Measurements from ENCODE around the gene TCF12. TPM values are rescaled to one million over a fixed set of nuclear protein-coding genes. Genes with fewer than 3 reads are reported as not detected.

TCF12 gene
- total RNA-seq: 10 to 100 TPM; 71.5 to 77.0 TPM
- 92.2 to 127 reads per million in 2 donors for total RNA-seq

GRCh38 chr15:56918046-56918938, at the start of gene TCF12:
TSS of gene TCF12 (plus strand) at chr15:56918644. CDS start at chr15:56919914, 1,270 bp downstream.
- ATAC-seq (peak; percentile 81), DNase-seq (peak; percentile 83 to 85 (median 83))
- no peaks in the 10 kb centered on the region for H3K27me3 Mint-ChIP-seq
- peaks cover under 1% of the 10 kb centered on the region for H3K36me3 Mint-ChIP-seq (ENCODE audit: low read depth)
- peak within 1 kb of the TSS; percentile 90 for H3K27ac Mint-ChIP-seq
- H3K9me3 ChIP-seq (ENCODE audit: control insufficient read depth, low read length, poor library complexity, severe bottlenecking): no peaks in the 10 kb centered on the region
- peaks cover 20% of the 10 kb centered on the region for H3K4me1 Mint-ChIP-seq
- H3K4me3 Mint-ChIP-seq: peak within 1 kb of the TSS; percentile 96

GRCh38 chr15:56869573-56869972, 48.9 kb upstream of the TCF12 start:
- H3K4me3 Mint-ChIP-seq: no peak overlapping the region
- ATAC-seq (no peak), DNase-seq (no peak)
- H3K36me3 Mint-ChIP-seq (ENCODE audit: low read depth): no peaks in the 10 kb centered on the region
- peaks cover 4% of the 10 kb centered on the region for H3K27me3 Mint-ChIP-seq
- H3K9me3 ChIP-seq (ENCODE audit: control insufficient read depth, low read length, poor library complexity, severe bottlenecking): no peaks in the 10 kb centered on the region
- no peaks in the 10 kb centered on the region for H3K4me1 Mint-ChIP-seq
- no peak overlapping the region for H3K27ac Mint-ChIP-seq

- no peak overlapping the region for H3K27ac Mint-ChIP-seq
- H3K4me1 Mint-ChIP-seq: no peaks in the 10 kb centered on the region
- H3K9me3 ChIP-seq (ENCODE audit: control insufficient read depth, low read length, poor library complexity, severe bottlenecking): no peaks in the 10 kb centered on the region
- peaks cover 2% of the 10 kb centered on the region for H3K36me3 Mint-ChIP-seq (ENCODE audit: low read depth)
- no peak for ATAC-seq
- H3K27me3 Mint-ChIP-seq: peaks cover 4% of the 10 kb centered on the region
- no peak overlapping the region for H3K4me3 Mint-ChIP-seq
- no peak for DNase-seq
Observed at GRCh38 chr15:56871185-56871584, 47.3 kb upstream of the TCF12 start.

- no peaks in the 10 kb centered on the region for H3K9me3 ChIP-seq (ENCODE audit: control insufficient read depth, low read length, poor library complexity, severe bottlenecking)
- Mint-ChIP-seq H3K36me3 (ENCODE audit: low read depth) (peaks cover 2% of the 10 kb centered on the region), H3K27ac (no peak overlapping the region), H3K4me3 (no peak overlapping the region), H3K27me3 (peaks cover 4% of the 10 kb centered on the region), H3K4me1 (no peaks in the 10 kb centered on the region)
- DNase-seq: no peak
- ATAC-seq: no peak
Observed at GRCh38 chr15:56871867-56872266, 46.6 kb upstream of the TCF12 start.

- Mint-ChIP-seq H3K27ac (no peak overlapping the region), H3K4me1 (no peaks in the 10 kb centered on the region), H3K36me3 (ENCODE audit: low read depth) (peaks cover 2% of the 10 kb centered on the region), H3K27me3 (peaks cover under 1% of the 10 kb centered on the region), H3K4me3 (no peak overlapping the region)
- ATAC-seq (no peak), DNase-seq (no peak)
- H3K9me3 ChIP-seq (ENCODE audit: control insufficient read depth, low read length, poor library complexity, severe bottlenecking): no peaks in the 10 kb centered on the region
Observed at GRCh38 chr15:56877255-56877970, 41.0 kb upstream of the TCF12 start.

- ATAC-seq: no peak
- Mint-ChIP-seq H3K27me3 (no peaks in the 10 kb centered on the region), H3K4me1 (no peaks in the 10 kb centered on the region), H3K4me3 (no peak overlapping the region), H3K36me3 (ENCODE audit: low read depth) (peaks cover 2% of the 10 kb centered on the region), H3K27ac (no peak overlapping the region)
- H3K9me3 ChIP-seq (ENCODE audit: control insufficient read depth, low read length, poor library complexity, severe bottlenecking): no peaks in the 10 kb centered on the region
- DNase-seq: no peak
Observed at GRCh38 chr15:56879502-56879901, 38.9 kb upstream of the TCF12 start.

- H3K27ac Mint-ChIP-seq: no peak overlapping the region
- ATAC-seq: no peak
- no peaks in the 10 kb centered on the region for H3K9me3 ChIP-seq (ENCODE audit: control insufficient read depth, low read length, poor library complexity, severe bottlenecking)
- no peaks in the 10 kb centered on the region for H3K36me3 Mint-ChIP-seq (ENCODE audit: low read depth)
- H3K4me1 Mint-ChIP-seq: peaks cover 19% of the 10 kb centered on the region
- no peak for DNase-seq
- H3K27me3 Mint-ChIP-seq: no peaks in the 10 kb centered on the region
- no peak overlapping the region for H3K4me3 Mint-ChIP-seq
Observed at GRCh38 chr15:56883088-56883487, 35.4 kb upstream of the TCF12 start.

GRCh38 chr15:56886363-56886931, 32.0 kb upstream of the TCF12 start:
- ATAC-seq: peak; percentile 10

GRCh38 chr15:56886932-56887781, 31.3 kb upstream of the TCF12 start:
- Mint-ChIP-seq H3K27ac (peak overlapping the region; percentile 94), H3K27me3 (no peaks in the 10 kb centered on the region), H3K4me1 (peaks cover 32% of the 10 kb centered on the region), H3K36me3 (ENCODE audit: low read depth) (peaks cover 3% of the 10 kb centered on the region), H3K4me3 (peak overlapping the region; percentile 95)
- DNase-seq: peak; percentile 70 to 76 (median 75)
- H3K9me3 ChIP-seq (ENCODE audit: control insufficient read depth, low read length, poor library complexity, severe bottlenecking): no peaks in the 10 kb centered on the region
- peak; percentile 94 for ATAC-seq

More at GRCh38 chr15:56886363-56886931, 32.0 kb upstream of the TCF12 start:
- peak overlapping the region; percentile 95 for H3K4me3 Mint-ChIP-seq
- peaks cover 32% of the 10 kb centered on the region for H3K4me1 Mint-ChIP-seq
- no peaks in the 10 kb centered on the region for H3K27me3 Mint-ChIP-seq
- no peak for DNase-seq
- no peaks in the 10 kb centered on the region for H3K9me3 ChIP-seq (ENCODE audit: control insufficient read depth, low read length, poor library complexity, severe bottlenecking)
- H3K27ac Mint-ChIP-seq: peak overlapping the region; percentile 94
- peaks cover 3% of the 10 kb centered on the region for H3K36me3 Mint-ChIP-seq (ENCODE audit: low read depth)

GRCh38 chr15:56887782-56888438, 30.5 kb upstream of the TCF12 start:
- DNase-seq (no peak), ATAC-seq (no peak)
- H3K4me1 Mint-ChIP-seq: peaks cover 32% of the 10 kb centered on the region
- peak overlapping the region; percentile 94 for H3K27ac Mint-ChIP-seq
- H3K36me3 Mint-ChIP-seq (ENCODE audit: low read depth): peaks cover 3% of the 10 kb centered on the region
- H3K4me3 Mint-ChIP-seq: peak overlapping the region; percentile 95
- no peaks in the 10 kb centered on the region for H3K27me3 Mint-ChIP-seq
- H3K9me3 ChIP-seq (ENCODE audit: control insufficient read depth, low read length, poor library complexity, severe bottlenecking): no peaks in the 10 kb centered on the region

- Mint-ChIP-seq H3K4me1 (peaks cover 32% of the 10 kb centered on the region), H3K4me3 (no peak overlapping the region), H3K36me3 (ENCODE audit: low read depth) (peaks cover 3% of the 10 kb centered on the region), H3K27ac (no peak overlapping the region), H3K27me3 (no peaks in the 10 kb centered on the region)
- no peaks in the 10 kb centered on the region for H3K9me3 ChIP-seq (ENCODE audit: control insufficient read depth, low read length, poor library complexity, severe bottlenecking)
- ATAC-seq (no peak), DNase-seq (no peak)
Observed at GRCh38 chr15:56890038-56890437, 28.4 kb upstream of the TCF12 start.

GRCh38 chr15:56891852-56892440, 26.5 kb upstream of the TCF12 start:
- DNase-seq: no peak
- H3K4me1 Mint-ChIP-seq: peaks cover 18% of the 10 kb centered on the region
- H3K4me3 Mint-ChIP-seq: no peak overlapping the region
- H3K9me3 ChIP-seq (ENCODE audit: control insufficient read depth, low read length, poor library complexity, severe bottlenecking): no peaks in the 10 kb centered on the region
- no peaks in the 10 kb centered on the region for H3K27me3 Mint-ChIP-seq
- ATAC-seq: no peak
- no peak overlapping the region for H3K27ac Mint-ChIP-seq
- peaks cover 5% of the 10 kb centered on the region for H3K36me3 Mint-ChIP-seq (ENCODE audit: low read depth)
